ENCODE data around the gene PAIP2.

Gene PAIP2

DNA sequence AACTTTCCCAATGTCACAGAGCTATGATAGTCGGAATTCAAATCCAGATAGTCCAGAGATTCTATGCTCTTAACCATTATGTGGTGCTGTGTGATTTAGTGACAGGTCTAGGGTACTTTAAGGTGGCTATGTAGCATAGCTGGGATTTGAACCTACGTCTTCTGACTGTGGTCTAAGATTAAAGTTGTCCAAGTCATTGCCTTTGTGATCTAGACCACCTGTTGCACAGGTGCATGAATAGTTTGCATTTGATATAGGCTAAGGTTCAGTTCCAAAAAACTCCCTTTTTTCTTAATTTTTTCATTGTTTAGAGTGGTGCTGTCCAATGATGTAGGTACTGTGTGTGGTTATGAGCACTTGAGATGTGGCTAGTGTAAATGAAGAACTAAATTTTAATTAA lies 2.5 kb downstream of the PAIP2 start:
- TF ChIP-seq, protein P1, sequence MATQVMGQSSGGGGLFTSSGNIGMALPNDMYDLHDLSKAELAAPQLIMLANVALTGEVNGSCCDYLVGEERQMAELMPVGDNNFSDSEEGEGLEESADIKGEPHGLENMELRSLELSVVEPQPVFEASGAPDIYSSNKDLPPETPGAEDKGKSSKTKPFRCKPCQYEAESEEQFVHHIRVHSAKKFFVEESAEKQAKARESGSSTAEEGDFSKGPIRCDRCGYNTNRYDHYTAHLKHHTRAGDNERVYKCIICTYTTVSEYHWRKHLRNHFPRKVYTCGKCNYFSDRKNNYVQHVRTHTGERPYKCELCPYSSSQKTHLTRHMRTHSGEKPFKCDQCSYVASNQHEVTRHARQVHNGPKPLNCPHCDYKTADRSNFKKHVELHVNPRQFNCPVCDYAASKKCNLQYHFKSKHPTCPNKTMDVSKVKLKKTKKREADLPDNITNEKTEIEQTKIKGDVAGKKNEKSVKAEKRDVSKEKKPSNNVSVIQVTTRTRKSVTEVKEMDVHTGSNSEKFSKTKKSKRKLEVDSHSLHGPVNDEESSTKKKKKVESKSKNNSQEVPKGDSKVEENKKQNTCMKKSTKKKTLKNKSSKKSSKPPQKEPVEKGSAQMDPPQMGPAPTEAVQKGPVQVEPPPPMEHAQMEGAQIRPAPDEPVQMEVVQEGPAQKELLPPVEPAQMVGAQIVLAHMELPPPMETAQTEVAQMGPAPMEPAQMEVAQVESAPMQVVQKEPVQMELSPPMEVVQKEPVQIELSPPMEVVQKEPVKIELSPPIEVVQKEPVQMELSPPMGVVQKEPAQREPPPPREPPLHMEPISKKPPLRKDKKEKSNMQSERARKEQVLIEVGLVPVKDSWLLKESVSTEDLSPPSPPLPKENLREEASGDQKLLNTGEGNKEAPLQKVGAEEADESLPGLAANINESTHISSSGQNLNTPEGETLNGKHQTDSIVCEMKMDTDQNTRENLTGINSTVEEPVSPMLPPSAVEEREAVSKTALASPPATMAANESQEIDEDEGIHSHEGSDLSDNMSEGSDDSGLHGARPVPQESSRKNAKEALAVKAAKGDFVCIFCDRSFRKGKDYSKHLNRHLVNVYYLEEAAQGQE (IDR thresholded peaks at IDR 0.05; ENCODE audit: insufficient read depth in 1 of 2, low read depth in 2 of 2, low read length in 2 of 2), result no peak
- no peak for TF ChIP-seq TAF1 (IDR thresholded peaks at IDR 0.05; ENCODE audit: borderline replicate concordance, insufficient read depth, low read length)
- TF ChIP-seq FOXP2 (optimal IDR thresholded peaks at IDR 0.05; ENCODE audit: borderline replicate concordance, extremely low read depth, extremely low read length, insufficient read depth), result no peak
- TF ChIP-seq POLR2AphosphoS5 (IDR thresholded peaks at IDR 0.05; ENCODE audit: low read depth, low read length), result no peak
- no peak for TF ChIP-seq SIN3A (IDR thresholded peaks at IDR 0.05; ENCODE audit: borderline replicate concordance, insufficient read depth, low read length)

DNA sequence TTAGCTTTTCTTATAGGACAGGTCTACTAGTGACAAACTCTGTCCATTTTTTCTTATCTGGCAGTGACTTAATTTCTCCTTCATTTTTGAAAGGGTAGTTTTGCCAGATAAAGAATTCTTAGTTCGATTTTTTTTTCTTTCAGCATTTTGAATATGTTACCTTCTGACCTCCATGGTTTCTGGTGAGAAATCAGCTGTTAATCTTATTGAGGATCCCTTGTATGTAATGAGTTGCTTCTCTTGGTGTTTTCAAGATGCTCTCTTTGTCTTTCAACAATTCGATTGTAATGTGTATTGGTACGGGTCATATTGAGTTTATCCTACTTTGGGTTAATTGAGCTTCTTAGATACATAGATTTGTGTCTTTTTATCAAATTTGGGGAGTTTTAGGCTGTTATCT lies 12.5 kb downstream of the PAIP2 start:
- TF ChIP-seq POLR2AphosphoS5 (IDR thresholded peaks at IDR 0.05; ENCODE audit: low read depth, low read length), result no peak
- no peak for TF ChIP-seq FOXP2 (optimal IDR thresholded peaks at IDR 0.05; ENCODE audit: borderline replicate concordance, extremely low read depth, extremely low read length, insufficient read depth)
- TF ChIP-seq TAF1 (IDR thresholded peaks at IDR 0.05; ENCODE audit: borderline replicate concordance, insufficient read depth, low read length), result no peak

DNA sequence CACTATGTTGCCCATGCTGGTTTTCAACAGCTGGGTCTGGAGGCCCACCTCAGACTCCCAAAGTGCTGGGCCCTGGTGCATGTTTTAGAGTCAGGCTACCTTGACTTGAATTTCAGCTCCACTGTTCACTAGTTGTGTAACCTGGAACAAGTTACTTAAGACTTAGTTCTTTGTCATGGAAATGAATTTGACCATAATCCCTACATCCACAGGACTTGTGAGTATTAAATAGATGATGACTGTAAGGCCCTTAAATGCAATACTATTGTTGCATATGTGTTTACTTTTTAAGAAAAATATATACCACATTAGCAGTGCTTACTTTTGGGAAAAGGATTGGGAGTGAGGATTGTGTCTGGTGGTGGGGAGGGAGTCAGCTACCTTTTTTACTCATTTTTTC lies 16.4 kb downstream of the PAIP2 start:
- TF ChIP-seq SIN3A (IDR thresholded peaks at IDR 0.05; ENCODE audit: borderline replicate concordance, insufficient read depth, low read length), result no peak
- TF ChIP-seq FOXP2 (optimal IDR thresholded peaks at IDR 0.05; ENCODE audit: borderline replicate concordance, extremely low read depth, extremely low read length, insufficient read depth), result no peak
- TF ChIP-seq POLR2AphosphoS5 (IDR thresholded peaks at IDR 0.05; ENCODE audit: low read depth, low read length), result no peak
- TF ChIP-seq, protein P1 (IDR thresholded peaks at IDR 0.05; ENCODE audit: insufficient read depth in 1 of 2, low read depth in 2 of 2, low read length in 2 of 2), result no peak
- TF ChIP-seq TAF1 (IDR thresholded peaks at IDR 0.05; ENCODE audit: borderline replicate concordance, insufficient read depth, low read length), result no peak

DNA sequence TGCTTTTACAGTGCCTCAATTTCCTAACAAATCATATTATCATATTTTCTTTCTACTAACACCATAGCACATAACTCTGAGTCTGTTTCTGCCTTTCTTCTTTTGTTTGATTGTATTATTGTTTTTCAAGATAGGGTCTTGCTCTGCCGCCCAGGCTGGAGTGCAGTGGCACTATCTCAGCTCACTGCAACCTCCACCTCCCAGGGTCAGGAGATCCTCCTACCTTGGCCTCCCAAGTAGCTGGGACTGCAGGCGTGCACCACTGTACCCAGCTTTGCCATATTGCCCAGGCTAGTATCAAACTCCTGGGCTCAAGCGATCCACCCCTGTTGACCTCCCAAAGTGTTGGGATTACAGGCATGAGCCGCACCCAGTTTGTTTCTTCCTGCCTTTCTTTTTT lies 18.7 kb downstream of the PAIP2 start:
- TF ChIP-seq POLR2AphosphoS5 (IDR thresholded peaks at IDR 0.05; ENCODE audit: low read depth, low read length) (no peak), FOXP2 (optimal IDR thresholded peaks at IDR 0.05; ENCODE audit: borderline replicate concordance, extremely low read depth, extremely low read length, insufficient read depth) (no peak), SIN3A (IDR thresholded peaks at IDR 0.05; ENCODE audit: borderline replicate concordance, insufficient read depth, low read length) (no peak)
- TF ChIP-seq, protein P1 (IDR thresholded peaks at IDR 0.05; ENCODE audit: insufficient read depth in 1 of 2, low read depth in 2 of 2, low read length in 2 of 2), result no peak

DNA sequence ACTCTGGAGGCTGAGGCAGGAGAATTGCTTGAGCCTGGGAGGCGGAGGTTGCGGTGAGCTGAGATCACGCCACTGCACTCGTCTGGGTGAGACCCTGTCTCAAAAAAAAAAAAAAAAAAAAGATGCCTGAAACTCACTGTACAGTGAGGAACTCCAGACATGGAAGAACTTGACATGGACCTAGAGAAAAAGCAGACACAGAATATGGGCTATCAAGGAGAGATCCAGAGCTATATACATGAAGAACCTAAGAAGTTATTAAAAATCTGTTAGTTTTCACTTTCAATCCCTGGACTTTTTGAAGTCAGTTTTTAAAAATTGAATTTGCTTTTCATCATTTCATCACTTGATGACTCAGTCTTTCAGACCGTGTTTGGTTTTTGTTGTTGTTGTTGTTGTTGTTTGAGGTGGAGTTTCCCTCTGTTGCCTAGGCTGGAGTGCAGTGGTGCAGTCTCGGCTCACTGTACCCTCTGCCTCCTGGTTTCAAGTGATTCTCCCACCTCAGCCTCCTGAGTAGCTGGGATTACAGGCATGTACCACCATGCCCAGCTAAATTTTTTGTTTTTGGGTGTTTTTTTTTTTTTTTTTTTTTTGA lies 20.3 kb downstream of the PAIP2 start:
- no peak for TF ChIP-seq TAF1 (IDR thresholded peaks at IDR 0.05; ENCODE audit: borderline replicate concordance, insufficient read depth, low read length)
- no peak for TF ChIP-seq FOXP2 (optimal IDR thresholded peaks at IDR 0.05; ENCODE audit: borderline replicate concordance, extremely low read depth, extremely low read length, insufficient read depth)

DNA sequence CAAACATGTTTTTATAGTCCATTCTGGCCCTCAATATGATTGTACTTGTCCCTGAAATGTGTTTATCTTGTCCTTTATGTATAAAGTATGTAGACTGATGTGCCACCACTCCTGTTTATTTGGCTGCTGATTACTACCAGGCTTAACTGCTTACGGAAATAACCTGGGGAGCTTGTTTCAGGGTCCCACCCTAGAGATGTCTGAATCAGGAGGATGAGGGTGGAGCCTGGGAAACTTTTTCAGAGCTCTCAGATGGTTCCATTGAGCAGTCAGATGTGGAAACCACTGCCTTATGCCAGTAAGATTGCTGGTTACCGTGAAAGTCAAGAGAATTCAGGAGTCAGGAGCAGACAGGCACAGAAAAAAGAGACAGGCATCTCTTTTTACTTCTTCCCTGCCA lies 22.3 kb downstream of the PAIP2 start:
- no peak for TF ChIP-seq TAF1 (IDR thresholded peaks at IDR 0.05; ENCODE audit: borderline replicate concordance, insufficient read depth, low read length)

DNA sequence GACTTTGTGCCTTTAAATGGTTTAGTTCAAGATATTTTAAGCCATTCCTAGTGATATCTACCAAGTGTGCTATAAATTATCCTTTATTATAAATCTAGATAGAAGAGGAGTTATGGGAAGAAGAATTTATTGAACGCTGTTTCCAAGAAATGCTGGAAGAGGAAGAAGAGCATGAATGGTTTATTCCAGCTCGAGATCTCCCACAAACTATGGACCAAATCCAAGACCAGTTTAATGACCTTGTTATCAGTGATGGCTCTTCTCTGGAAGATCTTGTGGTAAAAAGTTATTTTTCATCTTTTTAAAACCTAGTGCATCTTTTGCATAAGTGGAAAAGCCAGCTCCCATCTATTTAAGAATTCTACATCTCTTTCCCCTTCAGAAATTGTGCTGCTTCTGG lies 22.8 kb downstream of the PAIP2 start:
- TF ChIP-seq SIN3A (IDR thresholded peaks at IDR 0.05; ENCODE audit: borderline replicate concordance, insufficient read depth, low read length) (no peak), POLR2AphosphoS5 (IDR thresholded peaks at IDR 0.05; ENCODE audit: low read depth, low read length) (no peak), FOXP2 (optimal IDR thresholded peaks at IDR 0.05; ENCODE audit: borderline replicate concordance, extremely low read depth, extremely low read length, insufficient read depth) (no peak), TAF1 (IDR thresholded peaks at IDR 0.05; ENCODE audit: borderline replicate concordance, insufficient read depth, low read length) (no peak)
- TF ChIP-seq, protein P1 (IDR thresholded peaks at IDR 0.05; ENCODE audit: insufficient read depth in 1 of 2, low read depth in 2 of 2, low read length in 2 of 2), result no peak
